ENCODE data around the gene LYZL1. TPM values are rescaled to one million over a fixed set of nuclear protein-coding genes. Genes with fewer than 3 reads are reported as not detected.

Gene LYZL1
- total RNA-seq, 1 experiment from 2014 or later = not detected

GRCh38 chr10:29266641-29267040, 22.2 kb upstream of the LYZL1 start:
- Histone ChIP-seq H4K20me1 (ENCODE audit: insufficient read depth) (no peaks in the 10 kb centered on the region), H2AFZ (ENCODE audit: low read depth, low read length, poor library complexity, severe bottlenecking) (no peak overlapping the region), H3K79me2 (ENCODE audit: insufficient read depth, low read length) (no peaks in the 10 kb centered on the region), H3K27me3 (ENCODE audit: insufficient read depth, low read length) (no peaks in the 10 kb centered on the region), H3K4me2 (ENCODE audit: low read length) (no peak overlapping the region), H3K36me3 (ENCODE audit: control insufficient read depth in 1 of 2, insufficient read depth in 2 of 2, low read length in 2 of 2) (no peaks in the 10 kb centered on the region), H3K4me1 (ENCODE audit: control insufficient read depth in 1 of 2, insufficient read depth in 2 of 2, low read length in 2 of 2) (no peaks in the 10 kb centered on the region), H3K9me2 (ENCODE audit: insufficient read depth) (no peaks in the 10 kb centered on the region), H3K9me3 (ENCODE audit: control insufficient read depth in 1 of 2, insufficient read depth in 1 of 2, low read depth in 1 of 2, low read length in 2 of 2) (no peaks in the 10 kb centered on the region), H3K27ac (ENCODE audit: low read depth, low read length) (no peak overlapping the region), H3K9ac (ENCODE audit: low read length) (no peak overlapping the region), H3K4me3 (replicated peaks in 1 of 2; ENCODE audit: low read depth in 1 of 2, low read length in 2 of 2) (no peak overlapping the region)
- ChIA-PET CTCF (no interaction called here), RAD21 (ENCODE audit: low non-redundant PET in 1 of 2, low total read pairs in 2 of 2, uncharacterized antibody in 2 of 2, unreplicated experiment in 2 of 2) (no interaction called here), POLR2A (no interaction called here)
- DNase-seq (ENCODE audit: low read depth, low spot score) (no peak), ATAC-seq (no peak)
- TF ChIP-seq SIN3A (IDR thresholded peaks at IDR 0.05; ENCODE audit: low read depth) = no peak
- TF ChIP-seq EZH2phosphoT487 (IDR thresholded peaks at IDR 0.05; ENCODE audit: borderline replicate concordance) = no peak
- TF ChIP-seq MAX (IDR thresholded peaks at IDR 0.05) = no peak
- no peak for TF ChIP-seq ATF3 (IDR thresholded peaks at IDR 0.05)
- no peak for TF ChIP-seq FOSL1 (IDR thresholded peaks at IDR 0.05; ENCODE audit: low read depth)
- no peak for TF ChIP-seq REST (IDR thresholded peaks at IDR 0.05; ENCODE audit: low read depth)
- TF ChIP-seq ZNF274 (IDR thresholded peaks at IDR 0.05; ENCODE audit: low read depth, low read length) = no peak
- TF ChIP-seq YY1 (IDR thresholded peaks at IDR 0.05; ENCODE audit: extremely low read depth, insufficient replicate concordance, low read depth, low read length) = no peak
- no peak for TF ChIP-seq EZH2 (IDR thresholded peaks at IDR 0.05)
- TF ChIP-seq CTCF (IDR thresholded peaks at IDR 0.05 in 2 of 3, conservative IDR thresholded peaks at IDR 0.05 in 1 of 3; ENCODE audit: borderline replicate concordance in 1 of 3, insufficient read depth in 1 of 3, low read depth in 2 of 3, low read length in 2 of 3) = no peak
- TF ChIP-seq POLR2AphosphoS5 (IDR thresholded peaks at IDR 0.05; ENCODE audit: low read depth, low read length) = no peak
- no peak for TF ChIP-seq TCF7L2 (IDR thresholded peaks at IDR 0.05; ENCODE audit: borderline replicate concordance, extremely low read depth, insufficient read depth, insufficient read length)
- no peak for TF ChIP-seq ZFX (IDR thresholded peaks at IDR 0.05)
- no peak for TF ChIP-seq CBX3 (IDR thresholded peaks at IDR 0.05; ENCODE audit: low read depth)
- intact Hi-C loops (cut with micrococcal nuclease) = no loop called here
- no TSS peak for BruUV-seq (replicated peaks)
